PC-3 (cell line): ENCODE results near the gene CSRP2.

Experiments used
- EZH2 ChIP-seq: fragments of 300-600 bp; sonication (generic); IDR thresholded peaks from one replicate; pipeline ENCODE4 v1.6.1; 2017; ENCODE audit warnings: antibody characterized with exemption, mild to moderate bottlenecking, low read length; ENCODE audit not compliant: unreplicated experiment
- EZH2phosphoT487 ChIP-seq: fragments of 300-600 bp; sonication (generic); IDR thresholded peaks from 2 replicates; pipeline ENCODE4 v1.6.1; 2018; ENCODE audit warnings: mild to moderate bottlenecking, antibody characterized with exemption, low read length, borderline replicate concordance
- TF ChIP-seq, protein P1 (sequence below): fragments of 300-600 bp; sonication (generic); conservative IDR thresholded peaks from 2 replicates; pipeline ENCODE4 v1.5.1; 2017; ENCODE audit warnings: antibody characterized with exemption, low read depth, mild to moderate bottlenecking, low read length

DNA sequence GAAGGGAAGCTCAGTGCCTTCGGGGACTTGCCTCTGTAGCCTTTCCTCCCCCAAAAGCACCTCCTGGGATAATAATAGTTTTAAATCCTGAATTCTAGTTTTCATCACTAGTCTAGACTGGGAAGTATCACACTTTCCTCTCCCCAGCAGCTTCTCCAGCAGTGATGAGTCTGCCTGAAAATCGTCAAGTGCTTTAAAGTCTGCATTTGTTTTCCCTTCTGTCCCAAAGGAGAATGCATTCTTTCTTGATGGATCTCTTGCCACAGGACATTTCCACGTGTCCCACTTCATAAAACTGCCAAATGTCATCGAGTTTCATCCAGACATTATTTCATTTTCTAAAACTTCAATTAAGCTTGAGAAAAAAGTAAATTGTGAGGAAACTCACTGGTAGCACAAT lies 15.0 kb downstream of the CSRP2 start:
- TF ChIP-seq, protein P1, sequence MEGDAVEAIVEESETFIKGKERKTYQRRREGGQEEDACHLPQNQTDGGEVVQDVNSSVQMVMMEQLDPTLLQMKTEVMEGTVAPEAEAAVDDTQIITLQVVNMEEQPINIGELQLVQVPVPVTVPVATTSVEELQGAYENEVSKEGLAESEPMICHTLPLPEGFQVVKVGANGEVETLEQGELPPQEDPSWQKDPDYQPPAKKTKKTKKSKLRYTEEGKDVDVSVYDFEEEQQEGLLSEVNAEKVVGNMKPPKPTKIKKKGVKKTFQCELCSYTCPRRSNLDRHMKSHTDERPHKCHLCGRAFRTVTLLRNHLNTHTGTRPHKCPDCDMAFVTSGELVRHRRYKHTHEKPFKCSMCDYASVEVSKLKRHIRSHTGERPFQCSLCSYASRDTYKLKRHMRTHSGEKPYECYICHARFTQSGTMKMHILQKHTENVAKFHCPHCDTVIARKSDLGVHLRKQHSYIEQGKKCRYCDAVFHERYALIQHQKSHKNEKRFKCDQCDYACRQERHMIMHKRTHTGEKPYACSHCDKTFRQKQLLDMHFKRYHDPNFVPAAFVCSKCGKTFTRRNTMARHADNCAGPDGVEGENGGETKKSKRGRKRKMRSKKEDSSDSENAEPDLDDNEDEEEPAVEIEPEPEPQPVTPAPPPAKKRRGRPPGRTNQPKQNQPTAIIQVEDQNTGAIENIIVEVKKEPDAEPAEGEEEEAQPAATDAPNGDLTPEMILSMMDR, result no peak
- TF ChIP-seq EZH2 (no peak), EZH2phosphoT487 (no peak)
